PC-3 (cell line): ENCODE data around the gene TRAF1. TPM values are rescaled to one million over a fixed set of nuclear protein-coding genes. Genes with fewer than 3 reads are reported as not detected.
"Not testable (repeated sequence)": the region's sequence is repeated elsewhere in the genome, so short reads cannot be mapped to it uniquely, and the experiment has no call there.

Source experiments
- ATAC-seq: fragments of 200-7000 bp; cut with Tn5 transposase; 2 replicates; pipeline ENCODE4 v1.9.1; 2020; ENCODE audit warnings: mild to moderate bottlenecking, moderate library complexity
- BruUV-seq: library from RNA; stranded (reverse); fragments of 400-500 nt; replicated peaks from 2 replicates; lab custom pipeline; 2021; lab: Mats Ljungman, UMichigan
- CTCF ChIA-PET: fragments of 300-600 bp; sonication (Branson Sonifier 250); formaldehyde crosslinking; loops from one replicate; lab custom pipeline; 2022; ENCODE audit warnings: antibody characterized with exemption; lab: Charles Lee
- POLR2A ChIA-PET: fragments of 300-600 bp; sonication (Branson Sonifier 250); formaldehyde crosslinking; loops from one replicate; lab custom pipeline; 2022; ENCODE audit warnings: antibody characterized with exemption; ENCODE audit not compliant: unreplicated experiment; lab: Charles Lee
- DNase-seq: peaks from one replicate; pipeline ENCODE4 v3.0.0-alpha.2; 2015
- H2AFZ ChIP-seq: fragments of 300-600 bp; sonication (generic); 2 replicates; pipeline ENCODE4 v1.6.0; 2016; ENCODE audit warnings: antibody characterized with exemption, low read length
- H3F3A ChIP-seq: fragments of 300-600 bp; sonication (generic); one replicate; pipeline ENCODE4 v1.6.0; 2017; ENCODE audit warnings: antibody characterized with exemption, low read length, control low read depth, mild to moderate bottlenecking; ENCODE audit not compliant: unreplicated experiment
- H3K27ac ChIP-seq: fragments of 300-600 bp; sonication (generic); 2 replicates; pipeline ENCODE4 v1.5.1; 2016; ENCODE audit warnings: mild to moderate bottlenecking, low read length
- H3K27me3 ChIP-seq: fragments of 300-600 bp; sonication (generic); 2 replicates; pipeline ENCODE4 v1.6.1; 2016; ENCODE audit warnings: low read length, mixed read lengths
- H3K36me3 ChIP-seq: fragments of 300-600 bp; sonication (generic); 2 replicates; pipeline ENCODE4 v1.6.1; 2016; ENCODE audit warnings: low read depth, mixed run types, low read length, mixed read lengths
- H3K4me1 ChIP-seq: fragments of 300-600 bp; sonication (generic); 2 replicates; pipeline ENCODE4 v1.5.1; 2016; ENCODE audit warnings: low read length; ENCODE audit not compliant: insufficient read depth
- H3K4me2 ChIP-seq: fragments of 300-600 bp; sonication (generic); 2 replicates; pipeline ENCODE4 v1.6.0; 2016; ENCODE audit warnings: low read length
- H3K4me3 ChIP-seq: fragments of 300-600 bp; sonication (generic); 2 replicates; pipeline ENCODE4 v1.5.1; 2016; ENCODE audit warnings: mild to moderate bottlenecking, low read length, mixed read lengths
- H3K79me2 ChIP-seq: fragments of 300-600 bp; sonication (generic); 2 replicates; pipeline ENCODE4 v1.6.1; 2017; ENCODE audit warnings: low read length, mixed read lengths
- H3K9ac ChIP-seq: fragments of 300-600 bp; sonication (generic); 2 replicates; pipeline ENCODE4 v1.6.0; 2016; ENCODE audit warnings: mild to moderate bottlenecking, low read length
- H3K9me2 ChIP-seq: fragments of 300-600 bp; sonication (generic); replicated peaks from 2 replicates; pipeline ENCODE4 v1.6.1; 2016; ENCODE audit warnings: mixed run types, low read length, mixed read lengths
- H3K9me3 ChIP-seq: fragments of 300-600 bp; sonication (generic); 2 replicates; pipeline ENCODE4 v1.6.1; 2016; ENCODE audit warnings: low read length, mixed read lengths
- H4K20me1 ChIP-seq: fragments of 300-600 bp; sonication (generic); 2 replicates; pipeline ENCODE4 v1.6.1; 2016; ENCODE audit warnings: low read length, mixed read lengths
- CTCF ChIP-seq: fragments of 300-600 bp; sonication (generic); conservative IDR thresholded peaks from 2 replicates; pipeline ENCODE4 v1.5.1; 2017; ENCODE audit warnings: antibody characterized with exemption, low read depth, mild to moderate bottlenecking, low read length
- EZH2 ChIP-seq: fragments of 300-600 bp; sonication (generic); IDR thresholded peaks from one replicate; pipeline ENCODE4 v1.6.1; 2017; ENCODE audit warnings: antibody characterized with exemption, mild to moderate bottlenecking, low read length; ENCODE audit not compliant: unreplicated experiment
- EZH2phosphoT487 ChIP-seq: fragments of 300-600 bp; sonication (generic); IDR thresholded peaks from 2 replicates; pipeline ENCODE4 v1.6.1; 2018; ENCODE audit warnings: mild to moderate bottlenecking, antibody characterized with exemption, low read length, borderline replicate concordance
- intact Hi-C: fragments of 100-400 bp; cut with micrococcal nuclease; formaldehyde crosslinking; loops from 2 replicates; pipeline ENCODE4 v1.9.0; 2023
- total RNA-seq: library from RNA; depleted of rRNA; stranded (reverse); fragments of >200 nt; gene quantifications from 2 replicates; pipeline ENCODE4 v1.2.3, GENCODE V29; 2014

Gene TRAF1
- total RNA-seq, 1 experiment from 2014 or later, result 0.15 TPM

DNA sequence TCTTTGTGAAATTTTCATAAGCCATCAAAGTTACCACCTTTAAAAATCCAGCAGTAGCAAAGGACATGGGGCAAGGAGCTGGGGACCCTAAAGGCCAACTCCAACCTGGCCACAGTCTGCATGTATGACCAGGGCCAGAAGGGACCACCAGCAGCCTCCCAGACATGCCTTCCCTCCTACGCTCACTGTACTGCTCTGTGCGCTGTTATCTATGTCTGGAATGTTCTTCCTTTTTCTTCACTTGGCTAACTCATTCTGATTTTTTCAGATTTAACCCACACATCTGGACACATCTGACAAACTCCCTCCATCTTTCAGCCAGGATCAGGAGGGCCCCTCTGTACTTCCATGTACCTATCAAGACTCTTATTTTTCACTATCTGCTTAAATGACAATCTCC, 47.6 kb upstream of the TRAF1 start:
- ChIA-PET POLR2A (no interaction called here), CTCF (no interaction called here)
- Histone ChIP-seq H3K4me1 (peaks cover 8% of the 10 kb centered on the region), H3K36me3 (no peaks in the 10 kb centered on the region), H4K20me1 (no peaks in the 10 kb centered on the region), H3K27me3 (no peaks in the 10 kb centered on the region), H3K27ac (no peak overlapping the region), H3K4me3 (no peak overlapping the region), H3K4me2 (no peak overlapping the region), H3K9ac (no peak overlapping the region), H2AFZ (no peak overlapping the region), H3K79me2 (no peaks in the 10 kb centered on the region), H3K9me2 (no peaks in the 10 kb centered on the region), H3F3A (no peaks in the 10 kb centered on the region), H3K9me3 (no peaks in the 10 kb centered on the region)
- ATAC-seq (no peak), DNase-seq (no peak)
- intact Hi-C loops, result no loop called here
- no TSS peak for BruUV-seq
- TF ChIP-seq EZH2 (no peak), CTCF (no peak), EZH2phosphoT487 (no peak)

GRCh38 chr9:120971938-120972337, 45.3 kb upstream of the TRAF1 start:
- H3K9me2 ChIP-seq, result no peaks in the 10 kb centered on the region
- intact Hi-C loops, result no loop called here
- no peak for ATAC-seq
- peaks cover 8% of the 10 kb centered on the region for H3K4me1 ChIP-seq
- no TSS peak for BruUV-seq
- H3K4me2 ChIP-seq, result no peak overlapping the region
- H4K20me1 ChIP-seq, result no peaks in the 10 kb centered on the region
- H3K4me3 ChIP-seq, result no peak overlapping the region
- ChIA-PET POLR2A (no interaction called here), CTCF (no interaction called here)
- no peaks in the 10 kb centered on the region for H3K79me2 ChIP-seq
- no peak for TF ChIP-seq EZH2phosphoT487
- TF ChIP-seq CTCF, result no peak
- TF ChIP-seq EZH2, result no peak
- H3K9ac ChIP-seq, result no peak overlapping the region
- no peaks in the 10 kb centered on the region for H3K9me3 ChIP-seq
- no peaks in the 10 kb centered on the region for H3K36me3 ChIP-seq
- DNase-seq, result no peak
- H2AFZ ChIP-seq, result no peak overlapping the region
- H3F3A ChIP-seq, result no peaks in the 10 kb centered on the region
- H3K27ac ChIP-seq, result no peak overlapping the region
- H3K27me3 ChIP-seq, result no peaks in the 10 kb centered on the region

DNA sequence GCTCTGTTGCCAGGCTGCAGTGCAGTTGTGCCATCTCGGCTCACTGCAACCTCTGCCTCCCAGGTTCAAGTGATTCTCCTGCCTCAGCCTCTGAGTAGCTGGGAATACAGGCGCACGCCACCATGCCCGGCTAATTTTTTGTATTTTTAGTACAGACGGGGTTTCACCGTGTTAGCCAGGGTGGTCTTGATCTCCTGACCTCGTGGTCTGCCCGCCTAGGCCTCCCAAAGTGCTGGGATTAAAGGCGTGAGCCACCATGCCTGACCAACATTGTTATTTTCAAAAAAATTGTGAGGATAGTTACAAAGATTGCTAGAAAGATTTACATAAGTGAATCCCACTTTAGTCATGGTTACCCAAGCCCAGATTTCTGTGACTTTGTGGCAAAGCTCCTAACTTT, 44.9 kb upstream of the TRAF1 start:
- ATAC-seq, intact Hi-C loops, DNase-seq, H3K79me2 ChIP-seq, H3K9me2 ChIP-seq, H2AFZ ChIP-seq, H3K4me1 ChIP-seq, CTCF ChIA-PET, POLR2A ChIA-PET, BruUV-seq, H3K4me2 ChIP-seq, H3F3A ChIP-seq, H3K9ac ChIP-seq, H3K36me3 ChIP-seq, H3K4me3 ChIP-seq, H3K9me3 ChIP-seq, H4K20me1 ChIP-seq, H3K27ac ChIP-seq, H3K27me3 ChIP-seq: not testable (repeated sequence)
